ENCODE results near the gene GPLD1.

Gene GPLD1

GRCh38 chr6:24378473-24379097 lies 110.8 kb downstream of the GPLD1 start:
- no peak for DNase-seq
